Measurements from ENCODE around the gene DEPDC4.

Gene DEPDC4

DNA sequence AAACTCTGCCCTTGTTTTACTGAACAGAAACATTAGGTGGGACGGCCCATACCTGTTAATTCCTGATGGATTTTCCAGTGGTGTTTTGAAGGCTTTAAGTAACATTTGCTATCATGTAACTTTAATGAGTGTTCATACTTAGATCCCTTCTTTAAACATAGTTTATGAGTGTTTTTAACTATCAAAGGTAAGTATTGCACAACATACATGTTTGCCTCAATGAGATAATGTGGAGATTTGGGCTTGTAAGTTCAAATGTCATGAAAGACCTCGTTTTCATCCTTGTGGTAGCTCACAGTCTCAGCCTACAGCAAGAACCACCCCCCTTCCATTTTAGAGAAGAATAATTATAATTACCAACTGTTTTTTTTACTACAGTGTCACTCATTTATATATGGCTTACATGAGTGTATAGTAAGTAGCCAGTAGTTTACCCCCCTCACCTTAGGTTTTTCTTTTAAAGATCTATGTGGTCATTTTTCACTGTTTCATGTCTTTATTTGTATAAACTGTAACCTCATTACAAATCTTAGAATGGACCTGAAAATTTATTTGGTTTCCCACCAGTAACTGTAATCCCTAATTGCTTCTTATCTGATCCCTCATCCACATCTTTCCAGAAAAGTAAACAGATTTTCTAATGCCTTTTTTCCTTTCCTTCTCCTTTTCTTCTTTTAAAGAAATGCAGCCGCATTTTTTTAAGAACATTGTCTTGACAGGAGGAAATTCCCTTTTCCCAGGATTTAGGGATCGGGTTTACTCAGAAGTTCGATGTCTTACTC, 47.4 kb downstream of the DEPDC4 start:
- Histone ChIP-seq H3K36me3 (ENCODE audit: control insufficient read depth in 2 of 2, insufficient read depth in 1 of 2, low read length in 2 of 2) (peaks cover 36 to 38% of the 10 kb centered on the region in 2 experiments), H3K4me1 (ENCODE audit: control insufficient read depth, insufficient read depth, low read length) (peaks cover 17% of the 10 kb centered on the region), H3K4me3 (ENCODE audit: low read depth, low read length) (no peak overlapping the region), H3K9me3 (ENCODE audit: control insufficient read depth, insufficient read depth, low read depth, low read length) (no peaks in the 10 kb centered on the region), H3K27ac (ENCODE audit: extremely low read depth, low read depth, low read length) (no peak overlapping the region; the same call in 1 of the 2 replicates)
- ChIA-PET POLR2A (no interaction called here), CTCF (interaction anchor here (0.6 kb wide), 1 partner anchor 409 kb away, joined by 4 read pairs; no protein-coding TSS in a partner anchor)
- TF ChIP-seq, protein P1, sequence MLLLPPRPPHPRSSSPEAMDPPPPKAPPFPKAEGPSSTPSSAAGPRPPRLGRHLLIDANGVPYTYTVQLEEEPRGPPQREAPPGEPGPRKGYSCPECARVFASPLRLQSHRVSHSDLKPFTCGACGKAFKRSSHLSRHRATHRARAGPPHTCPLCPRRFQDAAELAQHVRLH (tag by site-specific recombination; IDR thresholded peaks at IDR 0.05), result no peak
- TF ChIP-seq ZXDB (tag by site-specific recombination; IDR thresholded peaks at IDR 0.05) (peak; percentile 64), ZNF239 (tag by site-specific recombination; IDR thresholded peaks at IDR 0.05) (no peak), FEZF1 (tag by site-specific recombination; IDR thresholded peaks at IDR 0.05) (peak; percentile 90), ZBTB17 (tag by site-specific recombination; IDR thresholded peaks at IDR 0.05) (peak; percentile 50; the same call in 1 of the 2 replicates), ZNF366 (tag by site-specific recombination; conservative IDR thresholded peaks at IDR 0.05) (peak; percentile 17; the same call in 1 of the 2 replicates), KLF10 (tag by site-specific recombination; IDR thresholded peaks at IDR 0.05) (0 out of 2 replicates have a peak, but pooled peaks have one; percentile 22), ZNF561 (tag by site-specific recombination; IDR thresholded peaks at IDR 0.05; ENCODE audit: borderline replicate concordance) (no peak), MZF1 (tag by site-specific recombination; IDR thresholded peaks at IDR 0.05; ENCODE audit: borderline replicate concordance) (peak; percentile 89), ZNF776 (tag by site-specific recombination; IDR thresholded peaks at IDR 0.05; ENCODE audit: borderline replicate concordance) (no peak), BCL11A (tag by site-specific recombination; IDR thresholded peaks at IDR 0.05; ENCODE audit: low read depth) (0 out of 2 replicates have a peak, but pooled peaks have one; percentile 33), ZNF10 (tag by site-specific recombination; IDR thresholded peaks at IDR 0.05) (0 out of 2 replicates have a peak, but pooled peaks have one; percentile 16), GLIS1 (tag by site-specific recombination; IDR thresholded peaks at IDR 0.05) (0 out of 2 replicates have a peak, but pooled peaks have one; percentile 33), ZNF843 (tag by site-specific recombination; IDR thresholded peaks at IDR 0.05) (peak; percentile 86), BCL11B (tag by site-specific recombination; IDR thresholded peaks at IDR 0.05; ENCODE audit: low read depth) (peak; percentile 59; the same call in 1 of the 2 replicates), ZBTB7A (tag by site-specific recombination; IDR thresholded peaks at IDR 0.05; ENCODE audit: low read depth) (no peak)
- TF ChIP-seq, protein P2, sequence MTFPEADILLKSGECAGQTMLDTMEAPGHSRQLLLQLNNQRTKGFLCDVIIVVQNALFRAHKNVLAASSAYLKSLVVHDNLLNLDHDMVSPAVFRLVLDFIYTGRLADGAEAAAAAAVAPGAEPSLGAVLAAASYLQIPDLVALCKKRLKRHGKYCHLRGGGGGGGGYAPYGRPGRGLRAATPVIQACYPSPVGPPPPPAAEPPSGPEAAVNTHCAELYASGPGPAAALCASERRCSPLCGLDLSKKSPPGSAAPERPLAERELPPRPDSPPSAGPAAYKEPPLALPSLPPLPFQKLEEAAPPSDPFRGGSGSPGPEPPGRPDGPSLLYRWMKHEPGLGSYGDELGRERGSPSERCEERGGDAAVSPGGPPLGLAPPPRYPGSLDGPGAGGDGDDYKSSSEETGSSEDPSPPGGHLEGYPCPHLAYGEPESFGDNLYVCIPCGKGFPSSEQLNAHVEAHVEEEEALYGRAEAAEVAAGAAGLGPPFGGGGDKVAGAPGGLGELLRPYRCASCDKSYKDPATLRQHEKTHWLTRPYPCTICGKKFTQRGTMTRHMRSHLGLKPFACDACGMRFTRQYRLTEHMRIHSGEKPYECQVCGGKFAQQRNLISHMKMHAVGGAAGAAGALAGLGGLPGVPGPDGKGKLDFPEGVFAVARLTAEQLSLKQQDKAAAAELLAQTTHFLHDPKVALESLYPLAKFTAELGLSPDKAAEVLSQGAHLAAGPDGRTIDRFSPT (tag by site-specific recombination; IDR thresholded peaks at IDR 0.05), result 0 out of 2 replicates have a peak, but pooled peaks have one; percentile 14
- TF ChIP-seq, protein P3, sequence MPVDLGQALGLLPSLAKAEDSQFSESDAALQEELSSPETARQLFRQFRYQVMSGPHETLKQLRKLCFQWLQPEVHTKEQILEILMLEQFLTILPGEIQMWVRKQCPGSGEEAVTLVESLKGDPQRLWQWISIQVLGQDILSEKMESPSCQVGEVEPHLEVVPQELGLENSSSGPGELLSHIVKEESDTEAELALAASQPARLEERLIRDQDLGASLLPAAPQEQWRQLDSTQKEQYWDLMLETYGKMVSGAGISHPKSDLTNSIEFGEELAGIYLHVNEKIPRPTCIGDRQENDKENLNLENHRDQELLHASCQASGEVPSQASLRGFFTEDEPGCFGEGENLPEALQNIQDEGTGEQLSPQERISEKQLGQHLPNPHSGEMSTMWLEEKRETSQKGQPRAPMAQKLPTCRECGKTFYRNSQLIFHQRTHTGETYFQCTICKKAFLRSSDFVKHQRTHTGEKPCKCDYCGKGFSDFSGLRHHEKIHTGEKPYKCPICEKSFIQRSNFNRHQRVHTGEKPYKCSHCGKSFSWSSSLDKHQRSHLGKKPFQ (tag by site-specific recombination; IDR thresholded peaks at IDR 0.05), result 0 out of 2 replicates have a peak, but pooled peaks have one; percentile 13
- TF ChIP-seq, protein P4, sequence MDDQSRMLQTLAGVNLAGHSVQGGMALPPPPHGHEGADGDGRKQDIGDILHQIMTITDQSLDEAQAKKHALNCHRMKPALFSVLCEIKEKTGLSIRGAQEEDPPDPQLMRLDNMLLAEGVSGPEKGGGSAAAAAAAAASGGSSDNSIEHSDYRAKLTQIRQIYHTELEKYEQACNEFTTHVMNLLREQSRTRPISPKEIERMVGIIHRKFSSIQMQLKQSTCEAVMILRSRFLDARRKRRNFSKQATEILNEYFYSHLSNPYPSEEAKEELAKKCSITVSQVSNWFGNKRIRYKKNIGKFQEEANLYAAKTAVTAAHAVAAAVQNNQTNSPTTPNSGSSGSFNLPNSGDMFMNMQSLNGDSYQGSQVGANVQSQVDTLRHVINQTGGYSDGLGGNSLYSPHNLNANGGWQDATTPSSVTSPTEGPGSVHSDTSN (CRISPR knock-in tag; IDR thresholded peaks at IDR 0.05), result no peak
- TF ChIP-seq, protein P5, sequence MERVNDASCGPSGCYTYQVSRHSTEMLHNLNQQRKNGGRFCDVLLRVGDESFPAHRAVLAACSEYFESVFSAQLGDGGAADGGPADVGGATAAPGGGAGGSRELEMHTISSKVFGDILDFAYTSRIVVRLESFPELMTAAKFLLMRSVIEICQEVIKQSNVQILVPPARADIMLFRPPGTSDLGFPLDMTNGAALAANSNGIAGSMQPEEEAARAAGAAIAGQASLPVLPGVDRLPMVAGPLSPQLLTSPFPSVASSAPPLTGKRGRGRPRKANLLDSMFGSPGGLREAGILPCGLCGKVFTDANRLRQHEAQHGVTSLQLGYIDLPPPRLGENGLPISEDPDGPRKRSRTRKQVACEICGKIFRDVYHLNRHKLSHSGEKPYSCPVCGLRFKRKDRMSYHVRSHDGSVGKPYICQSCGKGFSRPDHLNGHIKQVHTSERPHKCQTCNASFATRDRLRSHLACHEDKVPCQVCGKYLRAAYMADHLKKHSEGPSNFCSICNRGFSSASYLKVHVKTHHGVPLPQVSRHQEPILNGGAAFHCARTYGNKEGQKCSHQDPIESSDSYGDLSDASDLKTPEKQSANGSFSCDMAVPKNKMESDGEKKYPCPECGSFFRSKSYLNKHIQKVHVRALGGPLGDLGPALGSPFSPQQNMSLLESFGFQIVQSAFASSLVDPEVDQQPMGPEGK (tag by site-specific recombination; IDR thresholded peaks at IDR 0.05), result peak; percentile 9; the same call in 1 of the 2 replicates
- TF ChIP-seq, protein P6, sequence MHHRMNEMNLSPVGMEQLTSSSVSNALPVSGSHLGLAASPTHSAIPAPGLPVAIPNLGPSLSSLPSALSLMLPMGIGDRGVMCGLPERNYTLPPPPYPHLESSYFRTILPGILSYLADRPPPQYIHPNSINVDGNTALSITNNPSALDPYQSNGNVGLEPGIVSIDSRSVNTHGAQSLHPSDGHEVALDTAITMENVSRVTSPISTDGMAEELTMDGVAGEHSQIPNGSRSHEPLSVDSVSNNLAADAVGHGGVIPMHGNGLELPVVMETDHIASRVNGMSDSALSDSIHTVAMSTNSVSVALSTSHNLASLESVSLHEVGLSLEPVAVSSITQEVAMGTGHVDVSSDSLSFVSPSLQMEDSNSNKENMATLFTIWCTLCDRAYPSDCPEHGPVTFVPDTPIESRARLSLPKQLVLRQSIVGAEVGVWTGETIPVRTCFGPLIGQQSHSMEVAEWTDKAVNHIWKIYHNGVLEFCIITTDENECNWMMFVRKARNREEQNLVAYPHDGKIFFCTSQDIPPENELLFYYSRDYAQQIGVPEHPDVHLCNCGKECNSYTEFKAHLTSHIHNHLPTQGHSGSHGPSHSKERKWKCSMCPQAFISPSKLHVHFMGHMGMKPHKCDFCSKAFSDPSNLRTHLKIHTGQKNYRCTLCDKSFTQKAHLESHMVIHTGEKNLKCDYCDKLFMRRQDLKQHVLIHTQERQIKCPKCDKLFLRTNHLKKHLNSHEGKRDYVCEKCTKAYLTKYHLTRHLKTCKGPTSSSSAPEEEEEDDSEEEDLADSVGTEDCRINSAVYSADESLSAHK (tag by site-specific recombination; IDR thresholded peaks at IDR 0.05), result 0 out of 2 replicates have a peak, but pooled peaks have one; percentile 21
- TF ChIP-seq, protein P7, sequence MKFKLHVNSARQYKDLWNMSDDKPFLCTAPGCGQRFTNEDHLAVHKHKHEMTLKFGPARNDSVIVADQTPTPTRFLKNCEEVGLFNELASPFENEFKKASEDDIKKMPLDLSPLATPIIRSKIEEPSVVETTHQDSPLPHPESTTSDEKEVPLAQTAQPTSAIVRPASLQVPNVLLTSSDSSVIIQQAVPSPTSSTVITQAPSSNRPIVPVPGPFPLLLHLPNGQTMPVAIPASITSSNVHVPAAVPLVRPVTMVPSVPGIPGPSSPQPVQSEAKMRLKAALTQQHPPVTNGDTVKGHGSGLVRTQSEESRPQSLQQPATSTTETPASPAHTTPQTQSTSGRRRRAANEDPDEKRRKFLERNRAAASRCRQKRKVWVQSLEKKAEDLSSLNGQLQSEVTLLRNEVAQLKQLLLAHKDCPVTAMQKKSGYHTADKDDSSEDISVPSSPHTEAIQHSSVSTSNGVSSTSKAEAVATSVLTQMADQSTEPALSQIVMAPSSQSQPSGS (tag by site-specific recombination; IDR thresholded peaks at IDR 0.05; ENCODE audit: low read depth), result peak; percentile 10; the same call in 1 of the 2 replicates

All from HEK293 (cell line).